GM12875 (cell line): ENCODE data around the gene PSMB4.
"Not testable (repeated sequence)": the region's sequence is repeated elsewhere in the genome, so short reads cannot be mapped to it uniquely, and the experiment has no call there.

Experiments used
- H3K4me3 ChIP-seq: one replicate; pipeline ENCODE4 v1.5.1; 2011; ENCODE audit warnings: low read depth, low read length, control low read depth
- TF ChIP-seq, protein P1 (sequence below): IDR thresholded peaks from 2 replicates; pipeline ENCODE4 v1.5.1; 2011; ENCODE audit warnings: low read depth, mild to moderate bottlenecking, control low read depth, inconsistent platforms, low read length, moderate library complexity, borderline replicate concordance; ENCODE audit not compliant: insufficient read depth

The PSMB4 gene

GRCh38 chr1:151399324-151400171, at the start of gene PSMB4:
PSMB4 (plus strand) TSS chr1:151399573; CDS start chr1:151399588, 15 bp downstream.
- TF ChIP-seq, protein P1, sequence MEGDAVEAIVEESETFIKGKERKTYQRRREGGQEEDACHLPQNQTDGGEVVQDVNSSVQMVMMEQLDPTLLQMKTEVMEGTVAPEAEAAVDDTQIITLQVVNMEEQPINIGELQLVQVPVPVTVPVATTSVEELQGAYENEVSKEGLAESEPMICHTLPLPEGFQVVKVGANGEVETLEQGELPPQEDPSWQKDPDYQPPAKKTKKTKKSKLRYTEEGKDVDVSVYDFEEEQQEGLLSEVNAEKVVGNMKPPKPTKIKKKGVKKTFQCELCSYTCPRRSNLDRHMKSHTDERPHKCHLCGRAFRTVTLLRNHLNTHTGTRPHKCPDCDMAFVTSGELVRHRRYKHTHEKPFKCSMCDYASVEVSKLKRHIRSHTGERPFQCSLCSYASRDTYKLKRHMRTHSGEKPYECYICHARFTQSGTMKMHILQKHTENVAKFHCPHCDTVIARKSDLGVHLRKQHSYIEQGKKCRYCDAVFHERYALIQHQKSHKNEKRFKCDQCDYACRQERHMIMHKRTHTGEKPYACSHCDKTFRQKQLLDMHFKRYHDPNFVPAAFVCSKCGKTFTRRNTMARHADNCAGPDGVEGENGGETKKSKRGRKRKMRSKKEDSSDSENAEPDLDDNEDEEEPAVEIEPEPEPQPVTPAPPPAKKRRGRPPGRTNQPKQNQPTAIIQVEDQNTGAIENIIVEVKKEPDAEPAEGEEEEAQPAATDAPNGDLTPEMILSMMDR, result peak; percentile 40; the same call in 1 of the 2 replicates
- peak within 1 kb of the TSS; percentile 92 for H3K4me3 ChIP-seq

GRCh38 chr1:151350323-151350722, 49.0 kb upstream of the PSMB4 start:
- H3K4me3 ChIP-seq, result not testable (repeated sequence)

GRCh38 chr1:151352021-151352718, 47.2 kb upstream of the PSMB4 start:
- H3K4me3 ChIP-seq, result no peak overlapping the region
- TF ChIP-seq, protein P1, result no peak

DNA sequence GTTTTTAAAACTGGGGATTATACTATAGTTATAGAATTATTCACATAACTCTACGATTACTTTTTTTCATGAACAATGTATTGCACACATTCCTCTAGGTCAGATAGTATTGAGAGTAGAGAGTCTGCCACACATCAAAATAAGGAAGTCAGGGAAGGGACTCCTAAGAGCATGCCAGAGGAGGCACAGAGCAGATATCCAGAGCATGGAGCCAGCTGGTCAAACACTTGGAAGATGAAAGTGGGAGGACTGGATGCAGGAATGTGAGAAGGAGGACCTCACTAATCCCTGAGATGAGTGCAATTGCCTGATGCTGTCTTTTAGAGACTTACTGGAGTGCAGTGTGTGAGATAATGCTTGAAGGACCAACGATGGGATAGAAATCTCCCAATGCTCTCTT, 42.7 kb upstream of the PSMB4 start:
- TF ChIP-seq, protein P1, result no peak

DNA sequence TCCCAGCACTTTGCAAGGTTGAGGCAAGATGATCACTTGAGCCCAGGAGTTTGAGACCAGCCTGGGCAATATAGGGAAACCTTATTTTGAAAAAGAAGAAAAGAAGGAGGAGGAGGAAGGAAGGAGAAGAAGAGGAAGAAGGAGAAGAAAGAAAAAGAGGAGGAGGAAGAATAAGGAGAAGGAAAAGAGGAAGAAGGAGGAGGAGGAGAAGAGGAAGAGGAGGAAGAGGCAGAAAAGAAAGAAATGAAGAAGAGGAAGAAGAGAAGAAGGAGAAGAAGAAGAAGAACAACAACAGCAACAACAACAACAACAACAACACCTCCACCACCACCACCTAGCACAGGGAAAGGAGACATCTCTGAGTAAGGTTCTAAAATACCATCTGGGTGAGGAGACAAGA, 37.5 kb upstream of the PSMB4 start:
- H3K4me3 ChIP-seq, result no peak overlapping the region
- TF ChIP-seq, protein P1, result no peak

More for the DNA sequence above, 42.7 kb upstream of the PSMB4 start:
- H3K4me3 ChIP-seq, result no peak overlapping the region

DNA sequence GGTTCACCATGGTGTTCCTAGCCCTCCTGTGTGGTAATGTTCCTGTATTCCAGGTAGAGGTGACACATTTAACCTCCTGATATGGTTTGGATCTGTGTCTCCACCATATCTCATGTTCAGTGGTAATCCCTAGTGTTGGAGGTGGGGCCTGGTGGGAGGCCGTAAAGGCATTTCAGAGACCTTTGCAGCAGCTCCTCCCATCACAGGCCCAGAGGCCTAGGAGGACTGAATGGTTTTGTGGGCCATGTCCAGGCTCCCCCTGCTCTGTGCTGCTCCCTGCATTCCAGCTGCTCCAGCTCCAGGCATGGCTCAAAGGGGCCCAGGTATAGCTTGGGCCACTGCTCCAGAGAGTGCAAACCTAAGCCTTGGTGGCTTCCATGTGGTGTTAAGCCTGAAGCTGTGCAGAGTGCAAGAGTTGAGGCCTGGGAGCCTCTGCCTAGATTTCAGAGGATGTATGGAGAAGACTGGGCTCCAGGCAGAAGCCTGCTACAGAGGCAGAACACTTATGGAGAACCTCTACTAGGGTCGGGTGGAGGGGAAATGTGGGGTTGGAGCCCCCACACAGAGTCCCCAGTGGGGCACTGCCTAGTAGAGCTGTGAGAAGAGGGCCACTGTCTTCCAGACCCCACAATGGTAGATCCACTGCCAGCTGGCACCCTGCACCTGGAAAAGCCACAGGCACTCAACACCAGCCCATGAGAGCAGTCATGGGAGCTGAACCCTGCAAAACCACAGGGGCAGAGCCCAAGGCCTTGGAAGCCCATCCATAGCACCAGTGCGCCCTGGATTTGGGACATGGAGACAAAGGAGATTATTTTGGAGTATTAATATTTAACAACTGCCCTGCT, 36.8 kb upstream of the PSMB4 start:
- H3K4me3 ChIP-seq, result no peak overlapping the region
- TF ChIP-seq, protein P1, result no peak

DNA sequence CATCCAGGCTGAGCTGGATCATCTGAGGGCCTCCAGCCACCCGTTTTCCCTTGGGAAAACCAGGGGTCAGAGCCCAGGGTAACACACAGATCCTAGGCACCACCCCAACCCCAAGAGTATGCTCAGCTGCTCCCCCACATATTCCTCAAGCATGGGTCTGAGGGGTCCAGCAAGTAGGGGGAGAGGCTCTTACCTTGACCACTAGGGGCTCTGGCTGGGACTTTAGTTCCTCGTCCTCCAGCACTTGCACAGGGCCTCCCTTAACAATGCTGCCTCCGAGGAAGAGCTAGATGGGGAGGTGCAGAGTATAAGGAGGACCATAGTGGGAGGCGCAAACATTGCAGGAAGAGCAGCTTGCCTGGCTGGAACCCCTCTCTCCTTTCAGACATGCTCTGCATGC, 34.4 kb upstream of the PSMB4 start:
- TF ChIP-seq, protein P1, result 0 out of 2 replicates have a peak, but pooled peaks have one; percentile 16
- no peak overlapping the region for H3K4me3 ChIP-seq
